Endodermal cell (in vitro differentiated cells): Measurements from ENCODE around the gene ATP4B. TPM values are rescaled to one million over a fixed set of nuclear protein-coding genes. Genes with fewer than 3 reads are reported as not detected.

Experiments used
- DNase-seq: peaks from one replicate; pipeline ENCODE4 v3.0.0-alpha.2; 2017
- H3K27ac ChIP-seq: 2 replicates; pipeline ENCODE4 v1.5.1; 2013; ENCODE audit warnings: mild to moderate bottlenecking, low read depth, low read length, moderate library complexity
- H3K27me3 ChIP-seq: 2 replicates; pipeline ENCODE4 v1.6.1; 2013; ENCODE audit warnings: mild to moderate bottlenecking, low read length, moderate library complexity; ENCODE audit not compliant: insufficient read depth, control insufficient read depth, poor library complexity, severe bottlenecking
- H3K36me3 ChIP-seq: 2 replicates; pipeline ENCODE4 v1.7.0; 2013; ENCODE audit warnings: mild to moderate bottlenecking, low read length, moderate library complexity; ENCODE audit not compliant: control insufficient read depth, insufficient read depth
- H3K4me1 ChIP-seq: one replicate; pipeline ENCODE4 v1.7.0; 2013; ENCODE audit warnings: low read length; ENCODE audit not compliant: control insufficient read depth, insufficient read depth
- H3K4me3 ChIP-seq: 2 replicates; pipeline ENCODE4 v1.5.1; 2013; ENCODE audit warnings: mild to moderate bottlenecking, low read length, moderate library complexity
- H3K9ac ChIP-seq: 2 replicates; pipeline ENCODE4 v1.6.1; 2013; ENCODE audit warnings: mild to moderate bottlenecking, low read length, moderate library complexity; ENCODE audit not compliant: poor library complexity, severe bottlenecking; ENCODE audit errors: extremely low read depth
- H3K9me3 ChIP-seq: 2 replicates; pipeline ENCODE4 v1.6.1; 2013; ENCODE audit warnings: mild to moderate bottlenecking, low read length, moderate library complexity; ENCODE audit not compliant: control insufficient read depth
- H3K27ac Mint-ChIP-seq: 2 replicates; pipeline ENCODE4 v1.8.0; 2020; ENCODE audit warnings: mixed read lengths
- H3K27me3 Mint-ChIP-seq: 2 replicates; pipeline ENCODE4 v1.8.0; 2021; ENCODE audit warnings: mild to moderate bottlenecking, mixed read lengths; ENCODE audit not compliant: insufficient read depth
- H3K36me3 Mint-ChIP-seq: 2 replicates; pipeline ENCODE4 v1.8.0; 2020; ENCODE audit warnings: low read depth, mixed read lengths
- H3K4me1 Mint-ChIP-seq: 2 replicates; pipeline ENCODE4 v1.8.0; 2020; ENCODE audit warnings: mixed read lengths
- H3K4me3 Mint-ChIP-seq: 2 replicates; pipeline ENCODE4 v1.8.0; 2020; ENCODE audit warnings: mild to moderate bottlenecking, moderate library complexity, mixed read lengths
- H3K9me3 Mint-ChIP-seq: 2 replicates; pipeline ENCODE4 v1.8.0; 2020; ENCODE audit warnings: mild to moderate bottlenecking, mixed read lengths
- WGBS, 2 experiments: methylation state at CpG; one replicate each; pipeline versions ENCODE4 v1.1.5 to v1.1.7; 2013; ENCODE audit warnings: missing lambda C conversion rate in 2 of 2, mixed read lengths in 1 of 2; ENCODE audit not compliant: insufficient coverage in 1 of 2, insufficient read length in 1 of 2; 5-methylcytosine and 5-hydroxymethylcytosine counted together
- total RNA-seq, 2 donors: library from RNA; stranded (reverse); fragmentation: NEBNext Ultra II Directional in 1 of 2; extraction: Animal tissue kit (Norgen Biotek cat#: 25700) in 1 of 2; gene quantifications; 2 replicates in 1 of 2; 3 replicates in 1 of 2; pipeline ENCODE4 v1.2.1, GENCODE V29; 2021
- TF ChIP-seq, protein P1 (sequence below): fragments of 200-600 bp; sonication (generic); conservative IDR thresholded peaks from 2 replicates; pipeline ENCODE4 v1.5.0; 2021; ENCODE audit warnings: antibody characterized with exemption, mild to moderate bottlenecking

Gene ATP4B
- total RNA-seq, 2 donors from 2014 or later: not detected

- Histone ChIP-seq H3K27ac (no peak overlapping the region), H3K9ac (no peak overlapping the region), H3K4me3 (no peak overlapping the region), H3K27me3 (no peaks in the 10 kb centered on the region), H3K9me3 (peaks cover 11% of the 10 kb centered on the region), H3K36me3 (no peaks in the 10 kb centered on the region), H3K4me1 (no peaks in the 10 kb centered on the region)
- no peak overlapping the region for H3K4me3 Mint-ChIP-seq
- H3K9me3 Mint-ChIP-seq: peaks cover 11% of the 10 kb centered on the region
- peaks cover 19% of the 10 kb centered on the region for H3K4me1 Mint-ChIP-seq
- WGBS, 2 experiments: 87 to 100% methylated on average over 2 of the region's 2 CpGs
- peak; percentile 40 for DNase-seq
- TF ChIP-seq, protein P1, sequence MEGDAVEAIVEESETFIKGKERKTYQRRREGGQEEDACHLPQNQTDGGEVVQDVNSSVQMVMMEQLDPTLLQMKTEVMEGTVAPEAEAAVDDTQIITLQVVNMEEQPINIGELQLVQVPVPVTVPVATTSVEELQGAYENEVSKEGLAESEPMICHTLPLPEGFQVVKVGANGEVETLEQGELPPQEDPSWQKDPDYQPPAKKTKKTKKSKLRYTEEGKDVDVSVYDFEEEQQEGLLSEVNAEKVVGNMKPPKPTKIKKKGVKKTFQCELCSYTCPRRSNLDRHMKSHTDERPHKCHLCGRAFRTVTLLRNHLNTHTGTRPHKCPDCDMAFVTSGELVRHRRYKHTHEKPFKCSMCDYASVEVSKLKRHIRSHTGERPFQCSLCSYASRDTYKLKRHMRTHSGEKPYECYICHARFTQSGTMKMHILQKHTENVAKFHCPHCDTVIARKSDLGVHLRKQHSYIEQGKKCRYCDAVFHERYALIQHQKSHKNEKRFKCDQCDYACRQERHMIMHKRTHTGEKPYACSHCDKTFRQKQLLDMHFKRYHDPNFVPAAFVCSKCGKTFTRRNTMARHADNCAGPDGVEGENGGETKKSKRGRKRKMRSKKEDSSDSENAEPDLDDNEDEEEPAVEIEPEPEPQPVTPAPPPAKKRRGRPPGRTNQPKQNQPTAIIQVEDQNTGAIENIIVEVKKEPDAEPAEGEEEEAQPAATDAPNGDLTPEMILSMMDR: no peak
- H3K27ac Mint-ChIP-seq: no peak overlapping the region
- no peaks in the 10 kb centered on the region for H3K36me3 Mint-ChIP-seq
- peaks cover 2% of the 10 kb centered on the region for H3K27me3 Mint-ChIP-seq
These were observed 8.3 kb upstream of the ATP4B start for GRCh38 chr13:113666329-113666670.

- peak; percentile 40 for DNase-seq
- no peak overlapping the region for H3K27ac ChIP-seq
- no peak overlapping the region for H3K4me3 ChIP-seq
- TF ChIP-seq, protein P1: no peak
- Mint-ChIP-seq H3K27ac (no peak overlapping the region), H3K9me3 (peaks cover 16% of the 10 kb centered on the region), H3K4me1 (peaks cover 19% of the 10 kb centered on the region), H3K36me3 (no peaks in the 10 kb centered on the region), H3K4me3 (no peak overlapping the region), H3K27me3 (peaks cover 2% of the 10 kb centered on the region)
- H3K9me3 ChIP-seq: peaks cover 16% of the 10 kb centered on the region
- no peak overlapping the region for H3K9ac ChIP-seq
- no peaks in the 10 kb centered on the region for H3K4me1 ChIP-seq
- no peaks in the 10 kb centered on the region for H3K36me3 ChIP-seq
- H3K27me3 ChIP-seq: no peaks in the 10 kb centered on the region
- WGBS, 2 experiments: 94 to 96% methylated on average over 3 of the region's 3 CpGs
These were observed 7.8 kb upstream of the ATP4B start for GRCh38 chr13:113665597-113666328.

DNA sequence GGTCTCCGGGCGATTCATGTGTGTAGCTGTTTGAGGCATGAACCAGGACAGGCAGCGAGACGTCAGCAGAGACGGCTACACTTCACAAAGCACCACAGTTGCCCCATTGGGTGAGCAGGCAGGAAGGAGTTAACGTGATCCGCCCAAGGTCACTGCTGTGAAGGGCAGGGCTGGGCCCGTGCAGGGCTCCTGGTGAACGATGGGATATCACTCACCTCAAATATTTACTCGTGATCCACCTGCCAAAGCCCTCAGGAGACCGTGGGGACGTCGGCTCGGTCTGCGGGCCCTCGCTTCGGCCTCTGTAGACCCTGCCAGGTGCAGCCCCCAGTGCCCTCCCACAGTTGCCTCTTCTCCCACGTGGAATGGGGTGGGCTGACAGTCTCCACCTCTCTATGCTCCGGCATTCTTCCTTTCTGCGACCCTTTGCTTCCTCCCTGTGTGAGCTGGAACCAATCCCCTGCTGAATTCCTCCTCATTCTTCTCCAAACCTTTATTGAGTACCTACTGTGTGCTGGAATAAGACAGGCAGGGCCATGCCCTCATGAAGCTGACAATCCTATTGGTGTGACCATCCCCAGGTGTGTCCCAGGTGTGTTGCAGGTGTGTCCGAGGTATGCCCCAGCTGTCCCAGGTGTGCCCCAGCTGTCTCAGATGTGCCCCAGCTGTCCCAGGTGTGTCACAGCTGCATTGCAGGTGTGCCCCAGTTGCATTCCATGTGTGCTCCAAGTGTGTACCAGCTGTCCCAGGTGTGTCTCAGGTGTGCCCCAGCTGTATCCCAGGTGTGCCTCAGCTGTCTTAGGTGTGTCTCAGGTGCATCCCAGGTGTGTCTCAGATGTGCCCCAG, 7.0 kb upstream of the ATP4B start:
- H3K4me3 Mint-ChIP-seq: no peak overlapping the region
- H3K27me3 Mint-ChIP-seq: peaks cover 2% of the 10 kb centered on the region
- no peak overlapping the region for H3K4me3 ChIP-seq
- peaks cover 15% of the 10 kb centered on the region for H3K4me1 Mint-ChIP-seq
- H3K9me3 Mint-ChIP-seq: peaks cover 17% of the 10 kb centered on the region
- H3K36me3 Mint-ChIP-seq: no peaks in the 10 kb centered on the region
- H3K9me3 ChIP-seq: peaks cover 16% of the 10 kb centered on the region
- TF ChIP-seq, protein P1: no peak
- no peak overlapping the region for H3K9ac ChIP-seq
- peak; percentile 45 for DNase-seq
- H3K27ac ChIP-seq: no peak overlapping the region
- WGBS, 2 experiments: 80 to 82% methylated on average over 16 to 21 of the region's 21 CpGs
- H3K27me3 ChIP-seq: no peaks in the 10 kb centered on the region
- no peaks in the 10 kb centered on the region for H3K36me3 ChIP-seq
- no peak overlapping the region for H3K27ac Mint-ChIP-seq
- no peaks in the 10 kb centered on the region for H3K4me1 ChIP-seq
